Activated naive CD4-positive, alpha-beta T cell treated with anti-CD3 and anti-CD28 coated beads for 36 hours (primary cell): ENCODE data around the gene ZNF532. TPM values are rescaled to one million over a fixed set of nuclear protein-coding genes. Genes with fewer than 3 reads are reported as not detected.
"Not testable (repeated sequence)": the region's sequence is repeated elsewhere in the genome, so short reads cannot be mapped to it uniquely, and the experiment has no call there.

Experiments used
- CTCF ChIA-PET: fragments of 350-600 bp; sonication (Branson Sonifier 250); formaldehyde crosslinking; loops from one replicate; lab custom pipeline; 2021; ENCODE audit warnings: antibody characterized with exemption; lab: Charles Lee
- DNase-seq: peaks from one replicate; pipeline ENCODE4 v3.0.0-alpha.2; 2020
- H3K27ac Mint-ChIP-seq: one replicate; pipeline ENCODE4 v1.8.0; 2021; ENCODE audit warnings: mild to moderate bottlenecking, mixed read lengths
- H3K27me3 Mint-ChIP-seq: one replicate; pipeline ENCODE4 v1.8.0; 2021; ENCODE audit warnings: low read depth, mixed read lengths
- H3K36me3 Mint-ChIP-seq: one replicate; pipeline ENCODE4 v1.8.0; 2021; ENCODE audit warnings: low read depth, mixed read lengths
- H3K4me1 Mint-ChIP-seq: one replicate; pipeline ENCODE4 v1.8.0; 2021; ENCODE audit warnings: low read depth, mixed read lengths
- H3K4me3 Mint-ChIP-seq: one replicate; pipeline ENCODE4 v1.8.0; 2021; ENCODE audit warnings: mild to moderate bottlenecking, moderate library complexity, mixed read lengths
- H3K9me3 Mint-ChIP-seq: one replicate; pipeline ENCODE4 v1.8.0; 2021; ENCODE audit warnings: mixed read lengths
- intact Hi-C: fragments of 100-400 bp; cut with micrococcal nuclease; formaldehyde crosslinking; loops from one replicate; pipeline ENCODE4 v1.15.1; 2023
- total RNA-seq, 2 experiments: library from RNA; stranded (reverse); gene quantifications; one replicate each; pipeline ENCODE4 v1.2.3, GENCODE V29; 2021

The ZNF532 gene
- total RNA-seq, 2 experiments from 2014 or later: 4.0 to 4.3 TPM

DNA sequence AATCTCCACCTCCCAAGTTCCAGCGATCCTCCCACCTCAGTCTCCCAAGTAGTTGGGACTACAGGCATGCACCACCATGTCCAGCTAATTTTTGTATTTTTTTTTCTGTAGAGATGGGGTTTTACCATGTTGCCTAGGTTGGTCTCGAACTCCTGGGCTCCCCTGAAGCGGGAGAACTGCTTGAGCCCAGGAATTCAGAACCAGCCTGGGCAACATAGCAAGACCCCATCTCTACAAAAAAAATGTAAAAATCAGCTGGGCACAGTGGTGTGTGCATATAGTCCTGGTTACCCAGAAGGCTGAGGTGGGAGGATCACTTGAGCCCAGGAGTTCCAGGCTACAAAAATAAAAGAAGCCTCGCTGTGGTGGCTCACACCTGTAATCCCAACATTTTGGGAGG, 12.0 kb upstream of the ZNF532 start:
- H3K27me3 Mint-ChIP-seq: peaks cover 41% of the 10 kb centered on the region
- no peak overlapping the region for H3K27ac Mint-ChIP-seq
- no peaks in the 10 kb centered on the region for H3K36me3 Mint-ChIP-seq
- H3K4me3 Mint-ChIP-seq: no peak overlapping the region
- DNase-seq: no peak
- intact Hi-C loops: no loop called here
- no peaks in the 10 kb centered on the region for H3K9me3 Mint-ChIP-seq
- peaks cover 3% of the 10 kb centered on the region for H3K4me1 Mint-ChIP-seq
- CTCF ChIA-PET: no interaction called here

DNA sequence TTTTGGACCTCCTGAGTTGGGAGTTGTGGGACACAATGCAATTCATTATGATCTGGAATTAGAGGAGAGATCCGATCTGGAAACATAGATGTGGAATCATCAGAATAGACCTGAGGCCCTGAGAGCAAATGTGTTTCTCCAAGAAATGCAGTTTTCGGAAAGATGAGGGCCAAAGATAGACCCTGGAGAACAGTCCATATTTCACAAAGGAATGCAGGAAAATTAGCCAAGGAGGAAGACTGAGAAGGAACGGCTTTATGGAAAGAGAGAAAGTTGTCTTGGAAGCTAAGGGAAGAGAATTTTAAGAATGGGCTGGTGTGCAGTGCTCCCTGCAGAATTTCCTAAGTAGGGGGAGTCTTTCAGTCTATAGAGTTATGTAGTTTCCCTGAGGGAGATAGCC, 11.1 kb upstream of the ZNF532 start:
- no peak for DNase-seq
- intact Hi-C loops: no loop called here
- CTCF ChIA-PET: interaction anchor here (1.1 kb wide), 1 partner anchor 74 kb away, joined by 3 read pairs; no protein-coding TSS in a partner anchor
- Mint-ChIP-seq H3K9me3 (no peaks in the 10 kb centered on the region), H3K27me3 (peaks cover 35% of the 10 kb centered on the region), H3K36me3 (no peaks in the 10 kb centered on the region), H3K4me3 (no peak overlapping the region), H3K4me1 (no peaks in the 10 kb centered on the region), H3K27ac (no peak overlapping the region)

DNA sequence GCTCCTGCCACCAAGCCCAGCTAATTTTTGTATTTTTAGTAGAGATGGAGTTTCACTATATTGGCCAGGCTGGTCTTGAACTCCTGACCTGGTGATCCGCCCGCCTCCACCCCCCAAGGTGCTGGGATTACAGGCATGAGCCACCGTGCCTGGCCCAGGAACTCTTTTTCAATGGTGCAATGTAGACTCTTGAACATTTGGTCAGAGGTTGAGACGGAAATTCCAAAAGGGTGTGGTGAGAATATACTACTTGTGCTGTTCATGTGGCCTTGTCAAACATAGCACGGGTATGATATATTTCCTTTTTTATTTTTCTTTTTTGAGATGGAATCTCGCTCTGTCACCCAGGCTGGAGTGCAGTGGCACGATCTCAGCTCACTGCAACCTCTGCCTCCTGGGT, 9.2 kb upstream of the ZNF532 start:
- H3K27me3 Mint-ChIP-seq: peaks cover 28% of the 10 kb centered on the region
- DNase-seq, H3K4me1 Mint-ChIP-seq, intact Hi-C loops, H3K36me3 Mint-ChIP-seq, H3K4me3 Mint-ChIP-seq, H3K27ac Mint-ChIP-seq, H3K9me3 Mint-ChIP-seq, CTCF ChIA-PET: not testable (repeated sequence)

DNA sequence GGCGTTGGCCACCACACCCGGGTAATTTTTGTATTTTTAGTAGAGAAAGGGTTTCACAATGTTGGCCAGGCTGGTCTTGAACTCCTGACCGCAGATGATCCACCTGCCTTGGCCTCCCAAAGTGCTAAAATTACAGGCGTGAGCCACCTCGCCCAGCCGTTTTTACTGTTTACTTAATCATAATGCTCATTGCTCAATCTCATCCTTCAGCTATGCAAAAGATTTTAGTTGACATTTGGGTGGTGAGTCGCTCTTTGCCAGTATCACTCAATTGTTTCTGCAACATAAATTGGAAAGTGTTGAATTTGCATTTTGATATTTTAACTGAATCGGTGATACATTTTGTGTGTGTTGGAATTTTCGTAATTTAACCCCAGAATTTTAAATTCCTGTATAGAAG, 7.8 kb upstream of the ZNF532 start:
- no peak for DNase-seq
- CTCF ChIA-PET: no interaction called here
- Mint-ChIP-seq H3K4me1 (no peaks in the 10 kb centered on the region), H3K36me3 (no peaks in the 10 kb centered on the region), H3K27me3 (peaks cover 27% of the 10 kb centered on the region), H3K9me3 (no peaks in the 10 kb centered on the region), H3K4me3 (no peak overlapping the region), H3K27ac (no peak overlapping the region)
- intact Hi-C loops: no loop called here

DNA sequence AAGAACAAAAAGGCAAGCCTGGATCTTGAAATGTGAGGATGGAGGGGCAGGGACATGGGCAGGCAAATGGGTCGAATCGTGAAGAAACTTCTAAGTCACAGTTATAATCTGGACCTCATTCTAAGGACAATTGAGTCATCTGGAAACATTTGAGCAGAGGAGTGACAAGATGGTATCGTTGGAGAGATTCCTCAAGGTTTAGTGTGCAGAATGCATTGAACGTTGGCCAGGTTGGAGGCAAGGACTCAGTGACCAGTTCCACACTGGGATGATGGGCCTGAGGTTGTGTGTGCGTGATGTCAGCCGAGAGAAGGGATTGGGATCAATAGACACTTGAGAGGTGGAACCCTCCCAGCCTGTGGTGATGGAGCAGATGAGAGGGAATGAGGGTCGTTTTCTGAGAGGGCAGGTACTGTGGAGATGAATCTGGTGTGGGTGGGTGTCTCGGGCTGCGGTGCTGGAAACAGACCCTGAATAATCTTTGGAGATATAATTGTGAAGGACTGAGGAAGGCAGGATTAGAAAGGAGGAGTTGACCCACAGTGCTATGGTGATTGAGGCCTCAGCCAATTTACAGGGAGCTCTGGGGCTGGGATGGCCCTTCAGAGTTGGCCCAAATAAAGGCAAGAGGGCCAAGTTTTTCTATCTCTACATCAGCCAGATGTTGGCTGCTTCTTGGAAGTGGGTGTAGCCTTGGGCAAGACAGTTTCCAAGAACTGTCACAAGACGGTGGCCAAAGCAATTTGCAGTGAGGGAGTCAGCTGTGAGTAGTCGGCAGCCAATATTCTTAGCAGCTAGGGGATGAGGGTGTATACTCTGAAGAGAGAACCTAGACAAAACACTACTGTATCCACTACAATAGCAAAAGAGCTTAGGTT, 5.8 kb upstream of the ZNF532 start:
- Mint-ChIP-seq H3K36me3 (no peaks in the 10 kb centered on the region), H3K9me3 (no peaks in the 10 kb centered on the region), H3K4me1 (peaks cover 6% of the 10 kb centered on the region), H3K27me3 (peaks cover 27% of the 10 kb centered on the region), H3K4me3 (no peak overlapping the region), H3K27ac (no peak overlapping the region)
- CTCF ChIA-PET: no interaction called here
- no peak for DNase-seq
- intact Hi-C loops: no loop called here

DNA sequence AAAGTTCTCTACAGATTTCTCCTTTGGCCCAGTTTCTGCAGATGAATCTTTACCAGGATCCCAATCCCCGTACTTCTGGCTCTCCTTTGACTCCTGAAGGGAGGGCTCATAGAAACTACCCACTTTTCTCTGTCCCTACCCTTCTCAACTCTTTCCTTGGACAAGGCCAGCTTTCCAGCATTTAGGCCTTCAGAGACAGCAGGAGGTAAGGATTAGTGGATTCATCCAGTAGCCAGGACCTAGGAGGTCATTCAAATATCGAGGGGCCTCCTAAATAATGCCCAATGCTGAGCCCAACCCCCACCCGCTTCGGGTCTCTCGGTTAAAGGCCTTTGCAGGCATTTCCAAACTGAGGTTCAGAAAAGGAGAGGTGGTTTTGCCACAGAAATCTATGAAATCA, 4.8 kb upstream of the ZNF532 start:
- no peaks in the 10 kb centered on the region for H3K9me3 Mint-ChIP-seq
- intact Hi-C loops: no loop called here
- H3K27me3 Mint-ChIP-seq: peaks cover 33% of the 10 kb centered on the region
- CTCF ChIA-PET: no interaction called here
- H3K4me1 Mint-ChIP-seq: peaks cover 8% of the 10 kb centered on the region
- no peaks in the 10 kb centered on the region for H3K36me3 Mint-ChIP-seq
- H3K27ac Mint-ChIP-seq: no peak overlapping the region
- H3K4me3 Mint-ChIP-seq: no peak overlapping the region
- DNase-seq: no peak

DNA sequence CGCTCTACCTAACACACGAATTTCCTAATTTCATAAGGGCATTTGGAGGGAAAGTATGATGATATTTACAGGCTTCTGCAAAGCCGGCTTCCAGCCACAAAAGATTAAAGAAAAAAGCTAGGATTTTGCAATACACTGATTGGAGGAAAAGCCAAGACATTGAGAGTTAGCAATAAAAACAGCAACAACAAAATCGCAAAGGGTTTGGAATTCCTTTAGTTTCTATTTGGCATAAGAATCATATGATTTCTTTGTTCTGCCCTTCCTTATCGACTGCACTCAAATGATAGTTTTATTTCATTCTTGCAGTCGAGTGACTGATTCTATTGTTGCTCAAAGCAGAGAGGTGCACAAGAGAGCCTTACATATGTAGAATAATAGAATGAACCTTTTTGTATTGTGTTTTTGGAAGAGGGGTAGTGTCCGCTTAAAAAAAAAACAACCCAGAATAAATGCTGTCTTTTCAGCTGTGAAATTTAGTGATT, 3.9 kb upstream of the ZNF532 start:
- peaks cover 38% of the 10 kb centered on the region for H3K27me3 Mint-ChIP-seq
- peaks cover 8% of the 10 kb centered on the region for H3K4me1 Mint-ChIP-seq
- no peak for DNase-seq
- no peaks in the 10 kb centered on the region for H3K36me3 Mint-ChIP-seq
- H3K9me3 Mint-ChIP-seq: no peaks in the 10 kb centered on the region
- intact Hi-C loops: no loop called here
- H3K27ac Mint-ChIP-seq: no peak overlapping the region
- CTCF ChIA-PET: no interaction called here
- no peak overlapping the region for H3K4me3 Mint-ChIP-seq

DNA sequence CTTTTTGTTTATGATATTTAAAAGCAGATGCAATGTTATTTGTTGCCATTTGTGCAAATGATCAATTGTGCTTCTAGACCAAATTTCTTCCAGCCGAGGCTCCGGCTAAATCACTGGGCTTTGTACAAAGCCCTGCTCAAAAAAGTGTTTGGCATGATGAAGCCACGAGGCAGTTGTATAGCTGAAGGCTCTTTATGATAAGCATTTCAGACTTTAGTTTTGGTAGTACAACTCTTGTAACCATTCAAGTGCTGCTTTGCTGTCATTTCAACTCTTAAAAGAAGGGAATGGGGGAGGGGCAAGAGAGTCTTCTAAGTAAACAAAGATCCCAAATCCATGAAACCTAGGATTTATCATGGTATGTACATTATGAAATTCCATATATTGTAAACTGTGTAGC, 3.3 kb upstream of the ZNF532 start:
- Mint-ChIP-seq H3K9me3 (no peaks in the 10 kb centered on the region), H3K36me3 (no peaks in the 10 kb centered on the region), H3K4me3 (no peak overlapping the region), H3K4me1 (peaks cover 8% of the 10 kb centered on the region), H3K27me3 (peaks cover 38% of the 10 kb centered on the region), H3K27ac (no peak overlapping the region)
- CTCF ChIA-PET: no interaction called here
- intact Hi-C loops: no loop called here
- no peak for DNase-seq

DNA sequence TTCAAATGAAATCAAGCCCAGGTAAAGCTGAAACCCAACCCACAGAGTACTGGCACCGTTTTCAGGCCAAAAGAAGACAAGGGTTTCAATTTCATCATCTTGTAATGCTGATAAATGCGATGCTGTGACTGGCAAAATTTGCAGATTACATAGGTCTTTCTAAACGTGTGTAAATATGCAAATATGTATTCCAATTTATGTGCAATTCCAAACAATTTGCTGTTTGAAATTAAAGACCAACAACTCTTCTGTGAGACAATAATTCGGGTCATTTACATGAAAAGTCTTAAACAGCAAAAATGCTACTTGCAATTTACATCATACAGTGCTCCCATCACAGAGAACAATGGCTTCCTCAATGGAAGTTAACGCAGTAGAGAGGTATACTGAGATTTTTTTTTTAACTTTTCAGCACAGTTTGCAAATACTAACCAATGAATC, 2.8 kb upstream of the ZNF532 start:
- Mint-ChIP-seq H3K9me3 (no peaks in the 10 kb centered on the region), H3K4me3 (no peak overlapping the region), H3K27me3 (peaks cover 38% of the 10 kb centered on the region), H3K4me1 (peaks cover 8% of the 10 kb centered on the region), H3K27ac (no peak overlapping the region), H3K36me3 (no peaks in the 10 kb centered on the region)
- intact Hi-C loops: no loop called here
- CTCF ChIA-PET: no interaction called here
- DNase-seq: no peak

DNA sequence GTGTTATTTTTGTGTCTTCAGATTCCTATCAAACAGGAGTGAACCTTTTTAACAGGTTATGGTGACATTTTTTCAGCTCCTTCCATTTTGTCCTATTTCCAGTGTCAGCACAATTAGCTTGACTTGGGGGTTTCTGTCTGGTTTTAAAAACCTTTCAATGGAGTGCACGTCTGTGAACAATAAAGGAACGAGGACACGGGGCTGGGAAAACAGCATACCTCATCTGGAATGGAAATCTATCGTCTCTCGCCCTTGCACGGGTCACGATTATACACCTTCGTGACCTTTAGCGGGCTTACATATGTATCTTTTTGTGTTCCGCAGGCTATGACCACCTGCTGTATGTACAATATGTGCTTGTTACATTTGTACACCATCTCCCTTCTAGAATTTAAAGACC, 2.3 kb upstream of the ZNF532 start:
- Mint-ChIP-seq H3K27me3 (peaks cover 36% of the 10 kb centered on the region), H3K4me1 (peaks cover 8% of the 10 kb centered on the region), H3K36me3 (no peaks in the 10 kb centered on the region), H3K4me3 (peak overlapping the region; percentile 71), H3K27ac (peak overlapping the region; percentile 76), H3K9me3 (no peaks in the 10 kb centered on the region)
- intact Hi-C loops: no loop called here
- CTCF ChIA-PET: no interaction called here
- no peak for DNase-seq

DNA sequence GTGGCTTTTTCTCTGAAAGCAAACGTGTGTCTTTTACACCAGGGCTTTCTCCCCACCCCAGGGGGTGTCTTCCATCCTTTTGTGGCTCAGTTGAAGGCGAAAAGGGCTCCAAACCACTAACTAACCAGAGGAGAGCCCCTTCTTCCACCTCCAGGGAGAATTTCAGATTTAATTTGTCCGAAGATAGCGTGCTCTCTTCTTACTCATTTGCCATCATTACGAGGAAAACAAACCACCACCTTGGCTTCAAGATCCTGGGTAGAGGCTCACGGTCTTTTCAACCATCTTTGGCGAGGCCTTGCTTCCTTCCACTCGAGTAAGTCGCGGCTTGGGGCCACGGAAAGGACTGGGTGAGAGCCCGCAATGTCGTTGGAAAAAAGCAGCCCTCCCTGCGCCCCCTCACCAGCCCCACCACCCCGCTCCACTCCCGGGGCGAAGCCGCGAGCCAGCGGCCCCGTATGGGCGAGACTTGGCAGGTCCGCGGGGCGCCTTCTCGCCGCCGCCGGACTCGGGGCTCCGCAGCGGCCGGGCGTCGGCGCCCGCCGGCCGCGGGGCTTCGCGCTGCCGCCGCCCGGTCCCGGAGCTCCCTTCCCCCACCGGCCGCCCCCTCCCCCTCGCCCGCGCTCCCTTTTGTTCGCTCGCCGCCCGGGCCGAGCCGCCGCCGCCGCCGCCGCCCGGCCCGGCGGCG, 1.7 kb upstream of the ZNF532 start:
- Mint-ChIP-seq H3K4me1 (peaks cover 8% of the 10 kb centered on the region), H3K9me3 (no peaks in the 10 kb centered on the region), H3K27ac (peak overlapping the region; percentile 76), H3K27me3 (peaks cover 40% of the 10 kb centered on the region), H3K4me3 (peak overlapping the region; percentile 71), H3K36me3 (no peaks in the 10 kb centered on the region)
- DNase-seq: peak; percentile 34
- intact Hi-C loops: no loop called here
- CTCF ChIA-PET: no interaction called here

DNA sequence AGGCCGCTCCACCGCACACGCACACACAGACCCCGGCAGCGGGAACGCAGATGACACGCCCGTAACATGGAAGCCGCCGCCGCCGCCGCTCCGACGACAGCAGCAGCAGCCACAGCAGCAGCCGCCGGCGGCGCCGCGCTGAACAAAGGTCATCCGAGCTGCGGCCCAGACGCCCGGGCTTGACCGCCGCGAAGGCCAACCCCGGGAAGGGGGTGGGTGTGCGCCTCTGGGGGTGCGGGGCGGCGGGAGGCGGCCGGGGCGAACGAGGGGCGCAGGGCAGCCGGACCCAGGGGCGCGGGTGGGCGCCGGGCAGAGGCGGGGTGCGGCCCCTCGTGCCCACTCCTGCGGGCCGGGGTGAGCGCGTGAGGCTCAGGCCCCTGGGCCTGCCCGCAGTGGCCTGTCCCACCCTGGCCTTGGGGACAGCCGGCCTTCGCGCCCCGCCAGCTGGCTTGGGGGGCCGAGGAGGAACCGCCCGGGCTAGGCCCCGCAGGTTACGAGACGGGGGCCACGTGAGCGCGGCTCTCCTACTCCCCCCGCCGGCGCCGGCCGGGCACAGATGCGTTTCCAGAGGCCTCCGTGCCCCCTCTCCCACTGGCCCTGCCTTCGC, 1.0 kb upstream of the ZNF532 start:
- Mint-ChIP-seq H3K27me3 (peaks cover 40% of the 10 kb centered on the region), H3K36me3 (no peaks in the 10 kb centered on the region), H3K4me3 (peak overlapping the region; percentile 51), H3K27ac (no peak overlapping the region), H3K9me3 (no peaks in the 10 kb centered on the region), H3K4me1 (peaks cover 8% of the 10 kb centered on the region)
- intact Hi-C loops: no loop called here
- CTCF ChIA-PET: no interaction called here
- peak; percentile 38 for DNase-seq
